ENCODE measurements around the gene NOXA1. TPM values are rescaled to one million over a fixed set of nuclear protein-coding genes. Genes with fewer than 3 reads are reported as not detected.

The NOXA1 gene
- total RNA-seq, 1 donor from 2014 or later, result 0.50 TPM

DNA sequence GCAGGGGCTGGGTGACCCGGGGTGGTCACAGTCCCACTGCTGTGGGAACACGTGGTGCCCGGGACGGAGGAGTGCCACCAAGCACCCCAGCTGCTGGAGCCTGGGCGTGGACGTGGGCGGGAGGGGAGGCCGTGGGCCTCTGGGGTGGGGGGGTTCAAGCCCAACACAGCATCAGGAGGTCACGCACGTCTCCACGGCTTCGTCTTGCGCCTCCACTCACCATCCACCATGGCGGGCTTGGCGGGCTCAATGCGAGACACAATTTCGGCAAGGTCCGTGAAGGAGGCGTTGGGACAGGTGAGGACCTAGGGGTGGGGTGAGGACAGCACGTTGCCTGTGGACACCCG is 38.1 kb downstream of the NOXA1 start:
- Histone ChIP-seq H3K9me3 (ENCODE audit: insufficient read depth, low read depth, low read length) (no peaks in the 10 kb centered on the region), H3K36me3 (ENCODE audit: insufficient read depth, low read length) (no peaks in the 10 kb centered on the region), H3K4me2 (ENCODE audit: low read length) (no peak overlapping the region), H3K4me1 (ENCODE audit: insufficient read depth, low read length) (peaks cover 27% of the 10 kb centered on the region), H3K27ac (ENCODE audit: low read depth, low read length) (no peak overlapping the region), H2AFZ (ENCODE audit: low read depth, low read length) (no peak overlapping the region), H4K20me1 (ENCODE audit: insufficient read depth, low read length) (peaks cover 24% of the 10 kb centered on the region), H3K4me3 (ENCODE audit: insufficient read depth, low read depth, low read length) (no peak overlapping the region), H3K9ac (ENCODE audit: low read length) (no peak overlapping the region), H3K27me3 (ENCODE audit: insufficient read depth, low read length) (no peaks in the 10 kb centered on the region), H3K79me2 (ENCODE audit: insufficient read depth, low read length) (no peaks in the 10 kb centered on the region)
- DNase-seq (ENCODE audit: low read depth), result no peak
- H3K36me3 Mint-ChIP-seq (ENCODE audit: low read depth, unreplicated experiment), result peaks cover 3% of the 10 kb centered on the region
- no peak overlapping the region for H3K4me3 Mint-ChIP-seq (ENCODE audit: unreplicated experiment)
- TF ChIP-seq, protein P1, sequence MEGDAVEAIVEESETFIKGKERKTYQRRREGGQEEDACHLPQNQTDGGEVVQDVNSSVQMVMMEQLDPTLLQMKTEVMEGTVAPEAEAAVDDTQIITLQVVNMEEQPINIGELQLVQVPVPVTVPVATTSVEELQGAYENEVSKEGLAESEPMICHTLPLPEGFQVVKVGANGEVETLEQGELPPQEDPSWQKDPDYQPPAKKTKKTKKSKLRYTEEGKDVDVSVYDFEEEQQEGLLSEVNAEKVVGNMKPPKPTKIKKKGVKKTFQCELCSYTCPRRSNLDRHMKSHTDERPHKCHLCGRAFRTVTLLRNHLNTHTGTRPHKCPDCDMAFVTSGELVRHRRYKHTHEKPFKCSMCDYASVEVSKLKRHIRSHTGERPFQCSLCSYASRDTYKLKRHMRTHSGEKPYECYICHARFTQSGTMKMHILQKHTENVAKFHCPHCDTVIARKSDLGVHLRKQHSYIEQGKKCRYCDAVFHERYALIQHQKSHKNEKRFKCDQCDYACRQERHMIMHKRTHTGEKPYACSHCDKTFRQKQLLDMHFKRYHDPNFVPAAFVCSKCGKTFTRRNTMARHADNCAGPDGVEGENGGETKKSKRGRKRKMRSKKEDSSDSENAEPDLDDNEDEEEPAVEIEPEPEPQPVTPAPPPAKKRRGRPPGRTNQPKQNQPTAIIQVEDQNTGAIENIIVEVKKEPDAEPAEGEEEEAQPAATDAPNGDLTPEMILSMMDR (IDR thresholded peaks at IDR 0.05; ENCODE audit: insufficient read depth, low read depth, low read length), result no peak
- H3K27ac Mint-ChIP-seq (ENCODE audit: unreplicated experiment), result no peak overlapping the region
- H3K9me3 Mint-ChIP-seq (ENCODE audit: unreplicated experiment), result no peaks in the 10 kb centered on the region
- no peak for FAIRE-seq
- H3K27me3 Mint-ChIP-seq (ENCODE audit: low read depth, unreplicated experiment), result peaks cover 6% of the 10 kb centered on the region
- H3K4me1 Mint-ChIP-seq (ENCODE audit: low read depth, unreplicated experiment), result peaks cover 6% of the 10 kb centered on the region

DNA sequence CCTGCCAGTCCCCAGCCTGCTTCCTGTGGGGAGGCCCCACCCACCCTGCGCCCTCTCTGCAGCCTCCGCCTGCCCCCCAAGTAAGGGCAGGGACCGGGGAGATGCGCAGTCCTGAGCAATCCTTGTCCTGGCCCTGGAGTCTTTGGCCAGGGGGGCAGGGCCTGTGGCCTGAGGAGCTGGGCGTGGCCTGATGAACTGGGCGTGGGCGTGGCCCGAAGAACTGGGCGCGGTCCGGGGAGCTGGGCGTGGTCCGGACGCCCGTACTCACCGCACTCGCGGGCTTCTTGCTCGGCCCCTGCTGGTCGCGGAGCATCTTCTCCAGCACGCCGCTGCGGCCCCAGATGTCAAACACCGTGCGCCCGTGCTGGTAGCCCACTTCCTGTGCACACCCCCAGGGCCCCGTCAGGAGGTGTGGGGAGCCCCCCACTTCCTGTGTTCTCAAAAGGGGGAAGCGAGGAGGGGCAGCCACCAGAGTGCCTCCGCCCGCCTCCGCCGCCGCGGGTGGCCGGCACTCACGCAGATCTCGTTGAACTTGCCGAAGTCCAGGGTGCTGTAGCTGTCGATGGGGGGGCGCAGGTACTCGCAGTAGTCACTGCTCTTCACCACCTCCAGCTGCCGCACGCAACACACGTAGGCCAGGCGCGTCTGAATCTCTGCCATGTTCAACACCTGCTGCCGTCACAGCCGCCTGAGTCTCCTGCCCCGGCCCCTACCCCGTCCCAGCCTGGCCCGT is 38.6 kb downstream of the NOXA1 start:
- Mint-ChIP-seq H3K27me3 (ENCODE audit: low read depth, unreplicated experiment) (peaks cover 6% of the 10 kb centered on the region), H3K4me3 (ENCODE audit: unreplicated experiment) (no peak overlapping the region), H3K36me3 (ENCODE audit: low read depth, unreplicated experiment) (peaks cover 3% of the 10 kb centered on the region), H3K27ac (ENCODE audit: unreplicated experiment) (no peak overlapping the region), H3K4me1 (ENCODE audit: low read depth, unreplicated experiment) (peaks cover 2% of the 10 kb centered on the region), H3K9me3 (ENCODE audit: unreplicated experiment) (no peaks in the 10 kb centered on the region)
- Histone ChIP-seq H2AFZ (ENCODE audit: low read depth, low read length) (no peak overlapping the region), H3K4me1 (ENCODE audit: insufficient read depth, low read length) (peaks cover 22% of the 10 kb centered on the region), H4K20me1 (ENCODE audit: insufficient read depth, low read length) (peaks cover 19% of the 10 kb centered on the region), H3K27me3 (ENCODE audit: insufficient read depth, low read length) (no peaks in the 10 kb centered on the region), H3K36me3 (ENCODE audit: insufficient read depth, low read length) (no peaks in the 10 kb centered on the region), H3K4me2 (ENCODE audit: low read length) (no peak overlapping the region), H3K9ac (ENCODE audit: low read length) (no peak overlapping the region), H3K27ac (ENCODE audit: low read depth, low read length) (no peak overlapping the region), H3K4me3 (ENCODE audit: insufficient read depth, low read depth, low read length) (no peak overlapping the region), H3K9me3 (ENCODE audit: insufficient read depth, low read depth, low read length) (no peaks in the 10 kb centered on the region), H3K79me2 (ENCODE audit: insufficient read depth, low read length) (no peaks in the 10 kb centered on the region)
- FAIRE-seq, result no peak
- TF ChIP-seq, protein P1 (IDR thresholded peaks at IDR 0.05; ENCODE audit: insufficient read depth, low read depth, low read length), result no peak
- TF ChIP-seq EZH2 (IDR thresholded peaks at IDR 0.05; ENCODE audit: insufficient read depth, low read length), result no peak
- no peak for DNase-seq (ENCODE audit: low read depth)

DNA sequence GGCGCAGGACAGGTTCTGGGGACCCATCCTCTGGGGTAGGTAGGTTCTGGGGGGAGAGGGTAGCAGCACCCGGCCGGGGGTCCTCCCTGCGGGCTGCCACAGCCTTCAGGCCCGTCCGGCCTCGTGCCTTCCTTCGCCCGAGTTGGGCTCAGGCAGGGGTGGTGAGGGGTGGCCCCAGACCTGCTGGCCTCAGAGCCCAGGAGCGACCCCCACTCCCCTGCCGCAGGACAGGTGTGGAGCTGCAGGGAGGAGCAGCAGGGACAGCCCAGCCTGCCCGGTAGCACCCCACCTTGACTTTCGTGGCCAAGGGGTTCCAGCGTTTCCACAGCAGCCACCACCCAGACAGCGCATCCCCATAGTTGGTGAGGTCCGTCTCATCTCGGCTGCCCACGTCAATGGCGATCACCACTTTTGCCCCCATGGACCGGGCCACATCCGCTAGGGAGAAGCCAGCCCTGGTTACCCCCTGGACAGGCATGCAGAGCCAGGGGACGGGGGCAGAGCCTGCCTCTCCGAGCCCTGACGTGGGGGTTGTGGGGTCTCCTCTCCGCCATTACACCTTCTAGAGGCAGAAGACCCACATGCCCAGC is 39.3 kb downstream of the NOXA1 start:
- no peak for FAIRE-seq
- no peaks in the 10 kb centered on the region for H3K4me1 Mint-ChIP-seq (ENCODE audit: low read depth, unreplicated experiment)

More for the DNA sequence above, 39.3 kb downstream of the NOXA1 start:
- H3K36me3 Mint-ChIP-seq (ENCODE audit: low read depth, unreplicated experiment), result peaks cover 3% of the 10 kb centered on the region
- Histone ChIP-seq H2AFZ (ENCODE audit: low read depth, low read length) (no peak overlapping the region), H3K27me3 (ENCODE audit: insufficient read depth, low read length) (no peaks in the 10 kb centered on the region), H3K4me3 (ENCODE audit: insufficient read depth, low read depth, low read length) (no peak overlapping the region), H3K4me2 (ENCODE audit: low read length) (no peak overlapping the region), H3K9me3 (ENCODE audit: insufficient read depth, low read depth, low read length) (no peaks in the 10 kb centered on the region), H3K79me2 (ENCODE audit: insufficient read depth, low read length) (no peaks in the 10 kb centered on the region), H4K20me1 (ENCODE audit: insufficient read depth, low read length) (peaks cover 12% of the 10 kb centered on the region), H3K4me1 (ENCODE audit: insufficient read depth, low read length) (peaks cover 15% of the 10 kb centered on the region), H3K36me3 (ENCODE audit: insufficient read depth, low read length) (no peaks in the 10 kb centered on the region), H3K9ac (ENCODE audit: low read length) (no peak overlapping the region), H3K27ac (ENCODE audit: low read depth, low read length) (no peak overlapping the region)
- DNase-seq (ENCODE audit: low read depth), result no peak
- no peak for TF ChIP-seq EZH2 (IDR thresholded peaks at IDR 0.05; ENCODE audit: insufficient read depth, low read length)
- TF ChIP-seq, protein P1 (IDR thresholded peaks at IDR 0.05; ENCODE audit: insufficient read depth, low read depth, low read length), result no peak
- H3K4me3 Mint-ChIP-seq (ENCODE audit: unreplicated experiment), result no peak overlapping the region
- no peaks in the 10 kb centered on the region for H3K9me3 Mint-ChIP-seq (ENCODE audit: unreplicated experiment)
- H3K27ac Mint-ChIP-seq (ENCODE audit: unreplicated experiment), result no peak overlapping the region
- peaks cover 6% of the 10 kb centered on the region for H3K27me3 Mint-ChIP-seq (ENCODE audit: low read depth, unreplicated experiment)
